GM18907 (cell line): ENCODE measurements around the gene PNPO.
A peak's percentile ranks its signal among the peaks of the same experiment; 100 is the strongest.

Experiments
- ATAC-seq: cut with Tn5 transposase; IDR thresholded peaks from one replicate; pipeline ENCODE4 v1.9.1; 2021; ENCODE audit warnings: mild to moderate bottlenecking, moderate library complexity; ENCODE audit not compliant: unreplicated experiment

The PNPO gene

GRCh38 chr17:47948706-47949196 is 7.4 kb downstream of the PNPO start:
- no peak for ATAC-seq

- peak; percentile 53 for ATAC-seq
Observed at GRCh38 chr17:47949197-47949759, 7.9 kb downstream of the PNPO start.

GRCh38 chr17:47949946-47950345 is 8.6 kb downstream of the PNPO start:
- no peak for ATAC-seq

DNA sequence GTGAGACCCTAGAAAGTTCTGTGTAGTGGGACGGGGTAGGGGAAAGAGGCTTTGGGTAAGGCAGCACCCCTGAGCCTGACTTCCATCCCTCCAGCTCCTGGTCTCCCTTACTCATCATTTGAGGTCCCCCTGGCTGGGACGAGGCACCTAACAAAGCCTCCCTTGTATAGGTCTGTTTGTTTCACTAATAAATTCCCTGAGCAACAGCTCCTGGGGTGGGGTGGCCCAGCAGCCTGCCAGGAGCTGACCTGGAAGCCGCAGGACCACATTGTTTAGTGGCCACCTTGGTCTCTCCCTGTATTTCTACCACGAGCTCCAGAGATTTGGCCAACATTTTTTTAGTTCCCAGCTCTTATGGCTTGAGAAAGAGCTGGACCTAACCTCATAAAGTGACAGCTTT is 9.1 kb downstream of the PNPO start:
- ATAC-seq: no peak

DNA sequence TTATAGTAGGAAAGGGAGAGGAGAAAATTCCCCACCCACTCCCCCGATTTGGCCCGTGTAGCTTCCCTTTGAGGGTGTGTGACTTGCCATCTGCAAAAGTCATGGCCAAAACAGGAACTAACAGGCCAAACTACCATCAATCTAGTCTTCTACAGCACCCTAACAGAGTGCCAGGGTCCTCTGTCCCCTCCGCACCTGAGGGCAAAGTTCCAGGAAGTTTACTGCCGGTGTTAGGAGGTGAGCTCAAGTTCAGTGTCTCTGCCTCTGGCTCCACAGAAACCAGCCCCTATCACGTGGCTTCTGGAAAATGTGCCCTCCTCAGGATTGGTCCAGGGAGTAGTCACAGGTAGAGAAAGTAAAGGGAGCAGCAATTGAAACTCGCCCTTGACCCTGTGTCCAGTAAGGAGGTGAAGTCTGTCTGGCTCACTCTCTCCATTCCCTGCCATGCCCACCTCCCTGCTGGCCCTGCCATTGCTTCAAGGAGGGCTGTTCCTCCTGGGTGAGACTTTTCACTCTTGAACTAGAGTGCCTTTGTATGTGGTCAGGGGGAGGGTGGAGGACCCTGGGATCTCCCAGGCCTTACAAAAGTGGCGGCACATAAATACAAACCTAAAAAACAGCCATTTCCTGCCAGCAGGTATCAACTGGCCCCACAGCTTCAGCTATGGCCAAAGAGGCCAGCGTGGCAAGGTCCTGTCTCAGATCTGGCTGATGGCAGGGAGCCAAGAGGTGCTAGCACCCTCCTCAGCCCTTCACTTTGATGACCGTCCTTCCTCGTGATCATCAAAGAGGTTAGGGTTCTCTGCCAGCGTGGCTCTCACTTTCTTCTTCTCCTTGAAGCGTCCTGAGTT is 11.0 kb downstream of the PNPO start:
- ATAC-seq: no peak

GRCh38 chr17:47953909-47954308 is 12.5 kb downstream of the PNPO start:
- ATAC-seq: no peak

DNA sequence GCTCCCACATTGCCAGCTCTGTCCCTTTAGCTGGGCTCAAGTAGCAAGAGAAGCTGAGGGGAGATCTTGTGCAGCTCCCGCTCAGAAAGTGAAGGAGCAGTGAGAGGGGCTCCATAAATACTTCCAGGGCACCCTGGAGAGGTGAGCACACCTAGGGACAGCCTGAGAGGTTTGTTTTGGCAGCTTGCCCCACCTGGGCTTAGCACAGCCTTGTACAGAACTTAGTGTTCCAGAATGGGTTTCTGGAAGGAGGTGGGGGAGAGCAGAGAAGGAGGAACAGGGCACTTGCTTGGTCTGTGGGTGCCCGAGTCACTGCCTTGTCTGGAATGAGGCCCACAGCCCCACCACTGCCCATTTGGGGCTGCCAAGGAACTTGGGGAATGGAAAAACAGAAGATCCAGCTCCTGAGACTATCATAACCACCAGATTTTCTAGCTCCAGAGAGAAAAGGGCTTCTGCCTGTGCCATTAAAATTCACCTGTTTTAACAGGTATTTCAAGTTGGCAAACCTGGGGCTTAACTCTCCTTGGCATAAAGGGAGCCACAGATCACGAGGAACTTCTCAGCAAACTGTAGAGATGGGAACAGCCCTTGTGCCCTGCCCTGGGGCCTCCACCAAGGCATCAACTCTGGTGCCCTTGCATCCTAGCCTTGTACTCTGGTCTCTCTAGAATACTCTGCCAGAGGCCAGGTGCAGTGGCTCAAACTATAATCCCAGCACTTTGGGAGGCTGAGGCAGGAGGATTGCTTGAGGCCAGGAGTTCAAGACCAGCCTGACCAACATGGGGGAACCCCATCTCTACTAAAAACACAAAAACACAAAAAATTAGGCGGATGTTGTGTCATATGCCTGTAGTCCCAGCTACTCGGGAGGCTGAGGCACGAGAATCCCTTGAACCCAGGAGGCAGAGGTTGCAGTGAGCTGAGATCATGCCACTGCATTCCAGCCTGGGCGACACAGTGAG is 14.4 kb downstream of the PNPO start:
- ATAC-seq: no peak

DNA sequence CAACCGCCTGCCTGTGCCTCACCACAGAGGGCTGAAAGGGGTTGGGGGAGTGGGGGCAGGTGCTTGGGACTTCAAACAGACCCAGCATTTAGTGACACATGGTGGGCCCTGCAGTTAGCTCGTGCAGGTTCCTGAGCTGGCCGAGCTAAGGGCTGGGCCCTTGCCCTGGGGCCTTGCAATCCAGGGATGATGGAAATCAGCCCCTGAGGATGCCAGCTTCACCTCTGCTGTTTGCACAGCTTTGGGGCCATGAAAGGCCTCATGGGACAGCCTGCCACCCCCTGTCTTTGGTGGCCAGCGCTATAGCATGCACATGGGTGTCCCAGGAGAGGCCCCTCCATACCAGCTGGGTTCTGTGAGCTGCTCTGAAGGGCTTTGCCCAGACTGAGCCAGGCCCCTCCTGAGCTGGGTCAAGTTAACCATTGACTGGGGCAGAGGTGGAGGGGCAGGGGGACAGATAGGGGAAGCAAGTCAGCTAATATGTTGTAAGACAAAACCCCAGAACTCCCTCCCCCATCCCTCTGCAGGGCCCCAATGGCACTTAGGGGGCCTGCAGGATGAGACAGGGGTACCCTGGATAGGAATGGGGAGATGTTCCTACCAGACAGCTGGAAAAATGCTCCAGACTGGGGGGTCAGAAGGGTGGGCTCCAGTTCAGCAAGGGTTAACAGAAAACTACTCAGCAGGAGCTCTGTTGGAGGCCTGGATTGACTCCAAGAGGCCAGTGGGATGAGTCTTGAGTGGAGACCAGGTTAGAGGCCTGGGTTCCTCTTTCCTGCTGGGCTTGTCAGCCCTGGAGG is 15.6 kb downstream of the PNPO start:
- ATAC-seq: no peak

- ATAC-seq: no peak
Observed at GRCh38 chr17:47957591-47958490, 16.5 kb downstream of the PNPO start, which contains the start of gene PRR15L. Gene PRR15L (minus strand): TSS chr17:47957883. CDS start chr17:47953234, 4,649 bp downstream.

GRCh38 chr17:47959825-47960655 is 18.7 kb downstream of the PNPO start:
- no peak for ATAC-seq

GRCh38 chr17:47961406-47961805 is 20.0 kb downstream of the PNPO start:
- ATAC-seq: no peak

DNA sequence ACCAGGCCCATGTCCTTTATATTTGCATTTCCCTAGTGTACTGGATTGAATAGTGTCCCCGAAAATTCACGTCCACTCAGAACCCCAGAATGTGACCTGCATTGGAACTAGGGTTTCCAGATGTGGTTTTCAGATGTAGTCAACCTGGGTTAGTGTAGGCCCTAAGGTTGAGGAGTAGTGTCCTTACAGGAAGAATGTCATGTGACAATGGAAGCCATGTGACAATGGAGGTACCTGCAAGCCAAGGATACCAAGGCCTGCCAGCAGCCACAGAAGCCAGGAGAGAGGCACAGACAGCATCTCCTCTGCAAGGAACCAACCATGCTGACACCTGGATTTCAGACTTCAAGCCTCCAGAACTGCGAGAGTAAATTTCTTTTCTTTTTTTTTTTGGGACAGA is 21.5 kb downstream of the PNPO start:
- no peak for ATAC-seq

DNA sequence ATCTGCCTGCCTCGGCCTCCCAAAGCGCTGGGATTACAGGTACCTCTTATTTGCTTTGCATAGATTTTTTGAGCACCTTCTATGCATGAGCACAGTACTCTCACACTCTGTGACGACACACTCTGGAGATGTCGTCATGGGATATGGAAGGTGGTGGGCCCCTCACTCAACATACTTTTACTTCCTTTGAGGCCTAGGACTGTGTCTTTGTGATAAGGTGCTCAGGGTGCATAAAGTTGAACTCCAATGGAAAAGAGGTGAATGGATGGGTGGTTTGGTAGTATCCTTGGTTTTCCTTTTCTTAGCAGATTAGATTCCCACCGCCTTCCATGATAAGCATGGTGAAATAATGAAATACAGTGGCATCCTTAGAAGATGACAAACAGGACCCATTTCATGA is 23.5 kb downstream of the PNPO start:
- no peak for ATAC-seq

GRCh38 chr17:47966079-47966519 is 24.7 kb downstream of the PNPO start:
- ATAC-seq: no peak

DNA sequence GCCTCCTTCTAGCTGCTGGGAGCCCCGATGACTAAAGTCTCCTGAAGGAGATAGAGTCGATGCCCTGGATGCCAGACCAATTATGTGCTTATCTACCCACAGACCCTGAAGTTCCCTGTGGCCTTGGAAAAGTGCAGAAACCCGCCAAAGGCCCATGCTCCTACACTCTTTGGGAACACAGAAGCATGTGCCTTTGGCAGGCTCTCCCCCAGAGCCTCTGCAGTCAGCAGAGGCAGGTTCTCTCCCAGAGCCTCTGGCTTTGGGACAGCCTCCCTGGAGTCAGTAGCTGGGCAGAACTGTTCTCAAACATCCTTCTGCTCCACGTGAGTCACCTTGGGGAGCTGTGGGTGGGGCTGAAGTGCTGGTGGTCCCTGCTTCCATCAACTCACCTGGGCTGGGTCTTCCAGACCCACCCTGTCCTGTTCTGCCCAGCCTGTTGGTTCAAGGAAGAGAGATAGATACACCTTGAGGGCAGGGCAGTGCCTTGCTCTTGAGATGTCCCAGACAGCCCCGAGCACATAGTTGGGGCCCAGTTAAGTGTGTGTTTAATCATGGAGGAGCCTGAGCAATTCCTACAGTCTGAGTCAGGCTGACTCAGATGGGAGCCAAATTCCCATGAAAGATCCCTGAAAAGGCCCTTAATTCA is 26.4 kb downstream of the PNPO start:
- no peak for ATAC-seq

DNA sequence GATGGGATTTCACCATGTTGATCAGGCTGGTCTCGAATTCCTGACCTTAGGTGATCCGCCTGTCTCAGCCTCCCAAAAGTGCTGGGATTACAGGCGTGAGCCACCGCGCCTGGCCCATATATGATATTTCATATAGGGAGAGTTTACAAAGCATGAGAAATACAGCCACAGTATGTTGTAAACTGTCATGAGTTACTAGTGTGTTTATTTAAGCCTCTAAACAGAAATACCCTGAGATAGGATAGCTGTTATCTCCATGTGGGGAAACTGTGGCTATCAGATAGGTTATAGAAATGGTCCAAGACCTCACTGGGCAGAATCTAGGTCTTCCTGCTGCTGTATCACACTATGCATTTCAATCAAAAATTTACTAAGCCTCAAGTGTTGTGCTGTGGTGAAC is 27.5 kb downstream of the PNPO start:
- ATAC-seq: no peak

DNA sequence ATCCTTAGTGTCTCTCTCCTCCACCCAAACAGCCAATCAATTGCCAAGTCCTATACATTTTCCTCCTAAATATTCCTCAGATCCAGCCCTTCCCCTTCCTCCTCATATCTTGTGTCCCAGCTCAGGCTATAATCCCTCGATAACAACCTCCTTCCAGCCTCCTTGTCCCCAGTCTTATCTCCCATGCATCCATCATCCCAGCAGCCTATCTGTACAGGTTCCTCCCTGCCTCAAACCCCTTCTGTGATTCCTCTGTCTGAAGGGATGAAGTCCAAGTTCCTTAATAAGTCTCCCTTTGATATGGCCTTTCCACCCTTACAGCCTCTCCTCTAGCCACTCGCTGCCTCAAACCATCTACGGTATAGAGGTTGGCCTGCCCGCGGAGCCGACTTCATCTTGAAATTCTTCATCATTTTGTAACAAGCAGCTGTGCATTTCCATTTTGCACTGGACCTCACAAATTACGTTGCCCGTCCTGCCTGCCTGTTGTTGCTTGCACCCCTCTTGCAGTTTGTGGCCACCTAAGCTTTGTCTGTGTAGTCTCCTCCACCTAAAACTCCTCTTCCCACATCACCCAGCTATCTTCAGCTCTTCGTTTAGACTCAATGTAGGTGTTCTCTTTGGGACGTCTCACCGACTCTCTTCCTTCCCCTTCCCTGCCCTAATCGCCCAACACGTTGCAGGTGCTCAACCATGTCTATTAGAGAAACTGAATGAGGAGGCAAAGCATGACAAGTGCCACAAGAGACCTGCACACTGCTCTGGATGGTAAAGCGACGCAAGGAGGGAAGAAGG is 28.8 kb downstream of the PNPO start:
- ATAC-seq: no peak
